H1 (cell line): ENCODE results near the gene HS6ST2. TPM values are rescaled to one million over a fixed set of nuclear protein-coding genes. Genes with fewer than 3 reads are reported as not detected.

Experiments used
- ATF2 ChIP-seq: IDR thresholded peaks from 2 replicates; pipeline ENCODE4 v1.6.1; 2012; ENCODE audit warnings: low read length, inconsistent platforms
- ATF3 ChIP-seq: IDR thresholded peaks from 2 replicates; pipeline ENCODE4 v1.6.1; 2011; ENCODE audit warnings: low read depth, mild to moderate bottlenecking, low read length; ENCODE audit not compliant: insufficient read depth
- CHD2 ChIP-seq: IDR thresholded peaks from 2 replicates; pipeline ENCODE4 v1.6.1; 2012; ENCODE audit warnings: low read length, improper control_type of control experiment
- CHD7 ChIP-seq: fragments of 300-600 bp; sonication (generic); IDR thresholded peaks from 2 replicates; pipeline ENCODE4 v1.7.1; 2012; ENCODE audit warnings: low read length, moderate library complexity, mild to moderate bottlenecking, inconsistent platforms; ENCODE audit not compliant: insufficient replicate concordance
- CREB1 ChIP-seq: IDR thresholded peaks from 2 replicates; pipeline ENCODE4 v1.6.1; 2012; ENCODE audit warnings: inconsistent platforms
- KDM4A ChIP-seq: IDR thresholded peaks from one replicate; pipeline ENCODE4 v1.7.1; 2012; ENCODE audit warnings: low read depth, mild to moderate bottlenecking, moderate library complexity, low read length, inconsistent platforms; ENCODE audit not compliant: severe bottlenecking
- MAFK ChIP-seq: IDR thresholded peaks from 2 replicates; pipeline ENCODE4 v1.6.1; 2012; ENCODE audit warnings: low read depth, mild to moderate bottlenecking, improper control_type of control experiment, low read length
- MAX ChIP-seq: IDR thresholded peaks from 2 replicates; pipeline ENCODE4 v1.6.1; 2012; ENCODE audit warnings: inconsistent platforms
- TBP ChIP-seq: IDR thresholded peaks from 2 replicates; pipeline ENCODE4 v1.6.1; 2011; ENCODE audit warnings: low read depth, low read length, improper control_type of control experiment
- polyA plus RNA-seq, 7 experiments: library from polyadenylated mRNA; depleted of rRNA in 3 of 7; stranded (reverse) in 5 of 7; unstranded in 2 of 7; fragments of >200 nt in 5 of 7; fragments of 200-250 nt in 2 of 7; gene quantifications; 1 replicate in 5 of 7; 2 replicates in 1 of 7; 4 replicates in 1 of 7; pipeline versions ENCODE4 v1.2.1 to v1.2.3, GENCODE V29; 2011 to 2013; ENCODE audit warnings: missing spikeins in 2 of 7, mixed read lengths in 2 of 7
- total RNA-seq: library from RNA; stranded (reverse); fragmentation: NEBNext Ultra II Directional; extraction: Animal tissue kit (Norgen Biotek cat#: 25700); gene quantifications from 2 replicates; pipeline ENCODE4 v1.2.1, GENCODE V29; 2021

The HS6ST2 gene
- total and polyA plus RNA-seq, 2 of the 8 experiments (the other 6 are each of a cell fraction or from before 2014, with no cell fraction given) = 3.9 TPM

GRCh38 chrX:132837967-132838366, 120.5 kb downstream of the HS6ST2 start (continued):
- TF ChIP-seq CHD7 (no peak), ATF2 (no peak), MAFK (no peak), MAX (no peak), CHD2 (no peak), CREB1 (no peak), KDM4A (no peak), ATF3 (no peak), TBP (no peak)
- TF ChIP-seq, all 59 proteins: peak for 0
